MCF 10A (cell line): ENCODE results near the gene ANKUB1. TPM values are rescaled to one million over a fixed set of nuclear protein-coding genes. Genes with fewer than 3 reads are reported as not detected.

Experiments used
- BruUV-seq: library from RNA; stranded (reverse); fragments of 400-500 nt; replicated peaks from 2 replicates; lab custom pipeline; 2021; lab: Mats Ljungman, UMichigan
- CTCF ChIA-PET: fragments of 300-600 bp; sonication (Branson Sonifier 250); formaldehyde crosslinking; extraction: SDS; loops from one replicate; lab custom pipeline; 2021; ENCODE audit warnings: antibody characterized with exemption, inconsistent platforms; lab: Yijun Ruan, JAX
- POLR2A ChIA-PET: fragments of 300-600, 350-650 bp; sonication (Branson Sonifier 250); formaldehyde crosslinking; extraction: SDS; loops from one replicate; lab custom pipeline; 2020; ENCODE audit warnings: antibody characterized with exemption, inconsistent platforms; lab: Yijun Ruan, JAX
- DNase-seq: peaks from one replicate; pipeline ENCODE4 v3.0.0-alpha.2; 2018; ENCODE audit not compliant: unreplicated experiment
- H3K27ac Mint-ChIP-seq: one replicate; pipeline ENCODE4 v1.8.0; 2022; ENCODE audit warnings: mild to moderate bottlenecking, low read depth, mixed read lengths; ENCODE audit not compliant: unreplicated experiment
- H3K27me3 Mint-ChIP-seq: one replicate; pipeline ENCODE4 v1.8.0; 2022; ENCODE audit warnings: mixed read lengths; ENCODE audit not compliant: insufficient read depth, unreplicated experiment
- H3K36me3 Mint-ChIP-seq: one replicate; pipeline ENCODE4 v1.8.0; 2022; ENCODE audit warnings: mild to moderate bottlenecking, moderate library complexity, mixed read lengths; ENCODE audit not compliant: insufficient read depth, unreplicated experiment
- H3K4me1 Mint-ChIP-seq: one replicate; pipeline ENCODE4 v1.8.0; 2022; ENCODE audit warnings: mixed read lengths; ENCODE audit not compliant: insufficient read depth, unreplicated experiment
- H3K4me3 Mint-ChIP-seq: one replicate; pipeline ENCODE4 v1.8.0; 2022; ENCODE audit warnings: mild to moderate bottlenecking, moderate library complexity, mixed read lengths; ENCODE audit not compliant: unreplicated experiment
- H3K9me3 Mint-ChIP-seq: one replicate; pipeline ENCODE4 v1.8.0; 2022; ENCODE audit warnings: mixed read lengths; ENCODE audit not compliant: unreplicated experiment
- CTCF ChIP-seq: fragments of 200-600 bp; IDR thresholded peaks from one replicate; pipeline ENCODE4 v1.8.0; 2022; ENCODE audit warnings: antibody characterized with exemption, mild to moderate bottlenecking; ENCODE audit not compliant: unreplicated experiment
- intact Hi-C: fragments of 100-400 bp; cut with micrococcal nuclease; formaldehyde crosslinking; loops from 2 replicates; pipeline ENCODE4 v1.14.1; 2022
- total RNA-seq: library from RNA; stranded (reverse); gene quantifications from 2 replicates; pipeline ENCODE4 v1.2.3, GENCODE V29; 2022

The ANKUB1 gene
- total RNA-seq, 1 experiment from 2014 or later, result not detected

GRCh38 chr3:149810846-149811245 lies 18.5 kb upstream of the ANKUB1 start:
- Mint-ChIP-seq H3K9me3 (no peaks in the 10 kb centered on the region), H3K4me1 (peaks cover 22% of the 10 kb centered on the region), H3K27ac (no peak overlapping the region), H3K4me3 (no peak overlapping the region), H3K36me3 (no peaks in the 10 kb centered on the region), H3K27me3 (no peaks in the 10 kb centered on the region)
- ChIA-PET CTCF (interaction anchor here (0.6 to 1.9 kb wide), 3 partner anchors 30 to 46 kb away, joined by 4 to 11 read pairs (median 10); no protein-coding TSS in a partner anchor), POLR2A (interaction anchor here (0.7 to 1.7 kb wide), 6 partner anchors 28 to 242 kb away, joined by 3 to 5 read pairs (median 4); partner anchors contain the start of genes PFN2 and WWTR1)
- BruUV-seq, result no TSS peak
- DNase-seq, result peak; percentile 25
- intact Hi-C loops, result no loop called here
- no peak for TF ChIP-seq CTCF

GRCh38 chr3:149809699-149810098 lies 17.3 kb upstream of the ANKUB1 start:
- Mint-ChIP-seq H3K36me3 (no peaks in the 10 kb centered on the region), H3K4me3 (no peak overlapping the region), H3K4me1 (peaks cover 13% of the 10 kb centered on the region), H3K27ac (no peak overlapping the region), H3K9me3 (no peaks in the 10 kb centered on the region), H3K27me3 (no peaks in the 10 kb centered on the region)
- no peak for DNase-seq
- TF ChIP-seq CTCF, result no peak
- intact Hi-C loops, result no loop called here
- BruUV-seq, result no TSS peak
- ChIA-PET CTCF (interaction anchor here (0.9 to 3.7 kb wide), 5 partner anchors 28 to 106 kb away, joined by 3 to 307 read pairs (median 20); partner anchors contain the start of gene COMMD2), POLR2A (interaction anchor here (2.7 kb wide), 1 partner anchor 42 kb away, joined by 28 read pairs; no protein-coding TSS in a partner anchor)

GRCh38 chr3:149808209-149808829 lies 16.0 kb upstream of the ANKUB1 start:
- no peak overlapping the region for H3K27ac Mint-ChIP-seq
- H3K36me3 Mint-ChIP-seq, result no peaks in the 10 kb centered on the region
- H3K27me3 Mint-ChIP-seq, result no peaks in the 10 kb centered on the region
- ChIA-PET POLR2A (interaction anchor here (0.6 to 2.7 kb wide), 9 partner anchors 12 to 652 kb away, joined by 3 to 28 read pairs (median 5); partner anchors contain the start of gene COMMD2), CTCF (interaction anchor here (0.6 to 3.7 kb wide), 59 partner anchors 10 to 1258 kb away, joined by 3 to 307 read pairs (median 4); partner anchors contain the start of genes ANKUB1, COMMD2 and WWTR1)
- no peaks in the 10 kb centered on the region for H3K9me3 Mint-ChIP-seq
- peak; percentile 75 for DNase-seq
- BruUV-seq, result no TSS peak
- peaks cover 5% of the 10 kb centered on the region for H3K4me1 Mint-ChIP-seq
- intact Hi-C loops, result loop anchor here (1.0 kb wide), 3 partner anchors 43 to 314 kb away; no protein-coding TSS in a partner anchor
- no peak overlapping the region for H3K4me3 Mint-ChIP-seq
- peak; percentile 72 for TF ChIP-seq CTCF

GRCh38 chr3:149806171-149806778 lies 13.9 kb upstream of the ANKUB1 start:
- peaks cover 5% of the 10 kb centered on the region for H3K4me1 Mint-ChIP-seq
- H3K36me3 Mint-ChIP-seq, result no peaks in the 10 kb centered on the region
- H3K27me3 Mint-ChIP-seq, result no peaks in the 10 kb centered on the region
- TF ChIP-seq CTCF, result no peak
- intact Hi-C loops, result no loop called here
- no peak for DNase-seq
- H3K4me3 Mint-ChIP-seq, result no peak overlapping the region
- no TSS peak for BruUV-seq
- POLR2A ChIA-PET, result no interaction called here
- H3K27ac Mint-ChIP-seq, result no peak overlapping the region
- CTCF ChIA-PET, result interaction anchor here (3.7 kb wide), 1 partner anchor 40 kb away, joined by 307 read pairs; no protein-coding TSS in a partner anchor
- H3K9me3 Mint-ChIP-seq, result no peaks in the 10 kb centered on the region
